Amniotic stem cell (primary cell): ENCODE results near the gene SH3BP1.

ENCODE experiments used
- DNase-seq: peaks from one replicate; lab custom pipeline; 2025; lab: John Stamatoyannopoulos, UW

The SH3BP1 gene

DNA sequence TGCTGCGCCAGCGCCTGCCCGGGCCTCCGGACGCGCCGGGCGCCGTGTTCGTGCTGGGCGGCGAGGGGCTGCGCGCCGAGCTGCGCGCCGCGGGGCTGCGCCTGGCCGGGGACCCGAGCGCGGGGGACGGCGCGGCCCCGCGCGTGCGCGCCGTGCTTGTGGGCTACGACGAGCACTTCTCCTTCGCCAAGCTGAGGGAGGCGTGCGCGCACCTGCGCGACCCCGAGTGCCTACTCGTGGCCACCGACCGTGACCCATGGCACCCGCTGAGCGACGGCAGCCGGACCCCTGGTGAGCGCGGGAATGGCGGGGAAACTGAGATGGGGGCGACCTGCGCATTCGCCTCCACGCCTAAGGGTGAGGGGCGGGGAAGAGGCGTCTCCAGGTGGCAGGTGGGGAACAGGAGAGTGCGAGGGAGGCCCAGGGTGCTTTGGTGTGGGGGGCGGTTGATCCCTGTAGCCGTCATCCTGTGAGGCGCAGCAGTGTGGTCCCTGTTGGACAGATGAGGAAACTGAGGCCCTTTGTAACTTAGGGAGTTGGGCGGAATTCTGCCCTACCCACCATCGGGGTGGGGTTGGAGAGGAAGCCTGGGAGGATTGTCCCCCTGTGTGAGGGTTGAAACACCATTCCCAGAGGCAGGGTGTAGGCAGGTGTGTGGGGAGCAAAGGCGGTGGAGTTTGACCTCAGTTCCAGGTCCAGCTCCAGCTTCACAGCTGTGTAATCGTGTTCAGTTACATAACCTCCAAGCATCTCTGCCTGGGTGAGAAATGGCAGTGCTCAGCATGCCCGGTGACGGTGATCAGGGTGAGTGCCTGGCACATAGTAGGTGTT is 19.8 kb downstream of the SH3BP1 start:
- no peak for DNase-seq

DNA sequence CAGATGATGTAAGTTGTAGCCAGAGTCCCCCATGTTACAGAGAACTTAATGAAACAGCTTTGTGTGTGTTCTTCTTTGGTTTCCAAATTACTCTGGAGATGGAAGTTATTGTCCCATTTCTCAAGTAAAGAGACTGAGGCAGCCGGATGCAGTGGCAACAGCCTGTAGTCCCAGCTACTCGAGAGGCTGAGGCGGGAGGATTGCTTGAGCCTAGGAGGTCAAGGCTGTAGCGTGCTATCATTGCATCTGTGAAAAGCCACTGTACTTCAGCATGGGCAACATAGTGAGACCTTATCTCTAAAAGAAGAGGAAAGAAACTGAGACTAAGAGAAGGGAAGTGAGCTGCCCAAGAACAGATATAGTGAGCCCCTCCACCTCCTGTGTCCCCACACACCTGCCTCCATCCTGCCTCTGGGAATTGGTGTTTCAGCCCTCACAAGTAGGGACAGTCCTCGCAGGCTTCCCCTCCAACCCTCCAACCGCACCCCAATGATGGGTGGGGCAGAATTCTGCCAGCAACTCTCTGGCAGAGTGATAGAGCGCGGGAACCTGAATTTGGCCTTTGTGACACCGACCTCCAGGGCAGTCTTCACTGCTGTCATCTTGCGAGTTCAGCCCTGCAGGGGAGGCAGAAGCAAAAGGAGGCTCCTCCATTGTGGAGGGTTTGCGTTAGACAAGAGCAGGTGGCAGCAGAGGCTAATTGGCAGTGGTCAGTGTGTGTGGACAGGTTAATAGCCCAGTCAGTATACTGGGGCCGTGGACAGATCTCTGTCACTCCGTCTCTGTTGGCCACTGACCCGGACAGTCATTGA is 20.6 kb downstream of the SH3BP1 start:
- no peak for DNase-seq

DNA sequence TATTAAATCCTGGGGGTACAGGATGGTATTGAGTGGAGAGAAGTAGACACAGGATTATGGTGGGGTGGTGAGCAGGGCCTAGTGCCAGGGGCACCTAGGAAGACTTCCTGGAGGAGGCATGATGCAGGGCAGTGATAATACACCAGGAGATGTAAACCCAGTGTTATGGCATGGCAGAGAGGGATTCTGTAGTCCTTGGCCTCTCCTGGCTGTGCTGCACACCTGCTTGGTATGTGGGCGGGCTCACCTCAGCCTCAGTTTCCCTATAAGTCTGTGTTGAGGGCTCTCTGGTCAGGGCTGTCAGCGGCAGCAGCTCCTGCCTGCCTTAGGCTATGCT is 21.2 kb downstream of the SH3BP1 start:
- DNase-seq: no peak

DNA sequence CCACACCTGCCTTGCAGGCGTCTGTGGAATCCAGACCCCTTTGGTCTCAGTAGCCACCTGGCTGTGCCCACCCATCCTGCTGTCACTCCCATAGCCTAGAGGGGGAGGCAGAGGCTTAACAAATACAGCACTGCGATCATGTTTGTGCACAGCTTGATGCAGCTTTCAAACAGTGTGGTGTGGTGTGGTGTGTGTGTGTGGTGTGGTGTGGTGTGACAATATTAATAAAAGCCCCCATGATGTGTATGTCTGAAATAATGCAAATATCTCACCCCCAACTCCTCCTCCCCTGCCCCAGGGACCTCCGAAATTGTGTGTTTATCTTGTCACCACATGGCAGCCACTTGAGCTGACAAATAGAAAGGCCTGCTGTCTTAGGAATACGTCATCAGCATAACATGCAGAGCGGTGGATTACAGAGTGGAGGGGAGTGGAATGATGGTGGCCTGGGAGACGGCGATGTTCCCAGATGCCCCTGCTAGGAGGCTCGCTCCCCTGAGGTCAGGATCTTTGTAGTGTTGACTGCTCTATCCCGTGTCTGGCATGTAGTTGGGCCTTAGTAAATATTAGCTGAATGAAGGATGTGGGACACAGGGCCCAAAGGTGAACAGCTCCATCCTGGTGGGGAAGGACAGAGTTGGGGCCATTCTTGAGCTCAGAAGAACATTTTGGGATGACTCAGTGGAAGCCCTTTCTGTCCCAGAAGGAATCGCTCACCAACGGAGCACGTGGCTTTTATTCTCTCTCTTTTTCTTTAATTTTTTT is 21.9 kb downstream of the SH3BP1 start:
- DNase-seq: peak; percentile 61

DNA sequence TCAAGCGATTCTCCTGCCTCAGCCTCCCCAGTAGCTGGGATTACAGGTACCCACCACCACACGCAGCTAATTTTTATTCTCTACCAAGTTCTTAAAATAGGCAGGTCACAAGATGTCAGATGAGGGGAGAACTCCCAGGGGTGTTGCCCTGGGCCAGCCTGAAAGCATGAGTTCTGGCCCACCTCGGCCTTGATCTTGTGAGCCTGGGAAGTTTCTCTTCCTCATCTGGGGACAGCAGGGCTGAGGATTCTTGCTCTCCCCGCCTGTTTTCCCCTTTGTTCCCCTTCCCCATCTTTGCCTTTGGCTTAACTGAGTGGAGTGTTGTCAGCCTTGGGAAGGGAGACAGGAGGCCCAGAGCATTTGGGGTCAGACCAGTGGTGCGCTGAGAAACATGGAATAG is 22.6 kb downstream of the SH3BP1 start:
- DNase-seq: no peak

DNA sequence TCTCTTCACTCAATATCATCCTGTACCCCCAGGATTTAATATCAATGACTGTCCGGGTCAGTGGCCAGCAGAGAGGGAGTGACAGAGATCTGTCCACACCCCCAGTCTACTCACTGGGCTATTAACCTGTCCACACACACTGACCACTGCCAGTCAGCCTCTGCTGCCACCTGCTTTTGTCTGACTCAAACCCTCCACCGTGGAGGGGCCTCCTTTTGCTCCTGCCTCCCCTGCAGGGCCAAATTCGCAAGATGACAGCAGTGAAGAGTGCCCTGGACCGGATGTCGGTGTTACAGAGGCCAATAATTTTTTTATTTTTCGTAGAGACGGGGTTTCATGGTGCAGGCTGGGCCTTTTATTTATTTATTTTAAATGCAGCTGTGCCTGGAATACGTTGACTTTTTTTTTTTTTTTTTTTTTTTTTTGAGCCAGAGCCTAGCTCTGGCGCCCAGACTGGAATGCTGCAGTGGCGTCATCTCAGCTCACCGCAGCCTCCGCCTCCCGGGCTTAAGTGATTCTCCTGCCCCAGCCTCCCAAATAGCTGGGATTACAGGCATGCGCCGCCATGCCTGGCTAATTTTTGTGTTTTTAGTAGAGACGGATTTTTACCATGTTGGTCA is 24.2 kb downstream of the SH3BP1 start:
- no peak for DNase-seq

DNA sequence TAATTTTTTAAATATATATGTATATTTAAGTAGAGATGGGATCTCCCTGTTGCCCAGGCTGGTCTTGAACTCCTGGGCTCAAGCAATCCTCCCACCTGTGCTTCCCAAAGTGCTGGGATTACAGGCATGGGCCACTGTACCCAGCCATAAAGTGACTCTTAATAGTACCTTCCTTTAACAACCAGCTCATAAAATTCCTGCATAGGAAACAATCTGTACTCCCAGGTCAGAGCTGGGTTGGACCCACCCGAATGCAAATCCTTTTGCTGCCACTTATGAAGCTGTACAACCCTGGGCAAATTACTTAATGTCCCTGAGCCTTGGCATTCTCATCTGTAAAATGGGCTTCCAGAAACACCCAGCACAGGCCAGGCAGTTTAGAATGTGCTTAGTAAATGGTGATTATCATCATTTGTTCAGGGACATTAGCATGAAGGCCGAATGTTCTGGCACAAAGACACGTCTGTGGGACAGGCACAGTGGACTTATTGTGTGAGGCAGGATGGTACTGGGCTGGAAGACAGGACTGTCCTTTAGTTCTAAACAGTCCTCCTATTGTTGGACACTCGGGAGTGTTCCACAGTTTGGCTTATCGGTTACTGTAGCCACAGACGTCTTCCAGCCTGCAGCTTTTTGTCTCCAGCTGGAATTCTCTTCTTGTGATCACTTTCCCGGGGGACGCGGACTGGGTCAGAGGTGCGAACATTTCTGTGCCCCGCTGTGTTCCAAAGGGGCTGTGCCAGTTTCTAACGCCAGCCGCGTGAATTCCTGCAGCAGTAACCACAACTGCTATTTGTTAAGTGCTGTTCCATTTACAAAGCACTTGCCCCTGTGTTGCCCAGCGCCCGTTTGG is 25.0 kb downstream of the SH3BP1 start:
- no peak for DNase-seq

DNA sequence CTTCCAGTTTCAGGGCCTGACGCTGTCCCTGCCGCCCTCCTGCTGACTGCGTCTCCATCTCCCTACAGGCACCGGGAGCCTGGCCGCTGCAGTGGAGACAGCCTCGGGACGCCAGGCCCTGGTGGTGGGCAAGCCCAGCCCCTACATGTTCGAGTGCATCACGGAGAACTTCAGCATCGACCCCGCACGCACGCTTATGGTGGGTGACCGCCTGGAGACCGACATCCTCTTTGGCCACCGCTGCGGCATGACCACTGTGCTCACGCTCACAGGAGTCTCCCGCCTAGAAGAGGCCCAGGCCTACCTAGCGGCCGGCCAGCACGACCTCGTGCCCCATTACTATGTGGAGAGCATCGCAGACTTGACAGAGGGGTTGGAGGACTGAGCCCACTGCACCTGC is 26.0 kb downstream of the SH3BP1 start:
- DNase-seq: no peak

DNA sequence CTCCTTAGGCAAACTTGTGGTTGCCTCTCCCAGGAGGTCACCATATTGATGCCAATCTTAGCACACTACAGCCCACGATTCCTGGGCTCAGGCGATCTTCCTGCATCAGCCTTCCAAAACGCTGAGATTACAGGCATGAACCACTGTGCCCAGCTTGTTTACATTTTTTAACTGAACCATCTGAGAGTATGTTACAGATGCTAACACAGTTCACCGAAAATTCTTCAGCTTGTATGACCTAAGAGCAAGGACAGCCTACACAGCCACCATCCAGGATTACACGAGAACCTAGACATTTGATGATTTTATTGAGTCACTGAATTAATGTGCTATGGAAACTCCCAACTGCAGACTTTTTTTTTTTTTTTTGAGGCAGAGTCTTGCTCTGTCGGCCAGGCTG is 30.1 kb downstream of the SH3BP1 start:
- DNase-seq: peak; percentile 51

DNA sequence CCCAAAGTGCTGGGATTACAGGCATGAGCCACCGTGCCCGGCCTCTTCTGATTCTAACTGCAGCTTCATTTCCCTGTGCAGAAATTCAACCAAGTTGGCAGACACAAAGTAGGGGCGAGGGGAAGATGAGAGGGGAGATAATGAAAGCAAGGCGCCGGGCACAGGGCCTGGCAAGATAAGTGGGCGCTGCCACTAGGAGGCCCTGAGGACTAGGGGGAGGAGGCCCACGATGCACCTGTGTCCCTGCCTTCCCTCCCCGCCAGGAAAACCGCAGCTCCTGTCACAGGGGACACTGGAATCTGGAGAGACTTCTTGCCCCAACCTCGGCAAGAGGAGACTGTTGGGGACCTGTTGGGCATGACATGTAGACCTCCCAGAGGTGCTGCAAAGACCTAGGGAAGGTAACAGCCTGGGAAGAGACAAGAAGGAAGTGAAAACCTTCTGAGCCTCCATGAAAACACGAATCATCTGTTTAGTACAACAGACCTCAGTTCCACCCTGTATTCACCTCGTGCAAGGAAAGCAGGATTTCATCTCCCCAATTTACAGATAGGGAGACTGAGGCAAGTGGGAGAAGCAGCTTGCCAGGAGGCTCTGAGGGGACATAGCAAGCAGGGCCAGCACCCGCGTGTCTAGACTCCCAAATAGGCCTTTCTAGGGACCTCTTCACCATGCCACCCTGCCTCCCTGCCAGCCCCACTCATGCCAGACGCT is 32.9 kb downstream of the SH3BP1 start:
- no peak for DNase-seq

DNA sequence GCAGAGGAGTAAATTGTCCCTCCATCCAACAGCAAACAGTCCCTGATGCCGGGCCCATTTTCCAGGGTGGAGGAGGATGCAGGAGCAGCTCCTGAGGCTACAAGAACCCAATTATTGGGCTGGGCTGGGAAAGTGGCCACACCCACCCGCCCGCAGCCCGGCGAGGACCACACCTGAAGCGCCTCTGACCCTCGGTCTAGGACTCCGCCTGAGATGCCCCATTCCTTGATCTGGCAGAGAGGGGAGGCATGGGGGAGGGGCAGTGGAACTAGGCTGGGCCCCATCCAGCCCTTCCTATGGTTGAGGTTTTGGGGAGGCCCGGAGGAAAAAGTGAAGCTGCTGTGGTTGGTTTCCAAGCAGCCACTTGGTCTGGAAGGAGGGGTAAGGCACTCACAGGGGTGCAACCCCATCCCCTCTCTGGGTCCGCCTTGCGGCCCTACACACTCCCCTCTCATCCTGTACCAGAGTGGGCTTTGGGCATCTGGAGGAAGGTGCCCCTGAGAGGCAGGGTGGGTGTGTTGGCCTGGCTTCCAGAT is 33.5 kb downstream of the SH3BP1 start:
- no peak for DNase-seq

DNA sequence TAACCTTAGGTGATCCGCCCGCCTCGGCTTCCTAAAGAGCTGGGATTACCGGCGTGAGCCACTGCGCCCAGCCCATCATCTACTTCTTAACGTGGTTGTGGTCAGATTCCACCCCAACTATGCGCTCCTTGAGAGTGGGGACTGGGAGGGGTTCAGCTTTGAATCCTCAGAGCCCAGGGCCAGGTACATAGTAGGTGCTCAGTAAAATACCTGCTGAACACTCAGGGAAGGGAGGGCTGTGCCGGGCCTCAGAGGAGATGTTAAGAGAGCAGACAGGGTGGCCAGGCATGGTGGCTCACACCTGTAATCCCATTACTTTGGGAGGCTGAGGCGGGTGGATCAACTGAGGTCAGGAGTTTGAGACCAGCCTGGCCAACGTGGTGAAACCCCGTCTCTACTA is 34.8 kb downstream of the SH3BP1 start:
- DNase-seq: no peak

DNA sequence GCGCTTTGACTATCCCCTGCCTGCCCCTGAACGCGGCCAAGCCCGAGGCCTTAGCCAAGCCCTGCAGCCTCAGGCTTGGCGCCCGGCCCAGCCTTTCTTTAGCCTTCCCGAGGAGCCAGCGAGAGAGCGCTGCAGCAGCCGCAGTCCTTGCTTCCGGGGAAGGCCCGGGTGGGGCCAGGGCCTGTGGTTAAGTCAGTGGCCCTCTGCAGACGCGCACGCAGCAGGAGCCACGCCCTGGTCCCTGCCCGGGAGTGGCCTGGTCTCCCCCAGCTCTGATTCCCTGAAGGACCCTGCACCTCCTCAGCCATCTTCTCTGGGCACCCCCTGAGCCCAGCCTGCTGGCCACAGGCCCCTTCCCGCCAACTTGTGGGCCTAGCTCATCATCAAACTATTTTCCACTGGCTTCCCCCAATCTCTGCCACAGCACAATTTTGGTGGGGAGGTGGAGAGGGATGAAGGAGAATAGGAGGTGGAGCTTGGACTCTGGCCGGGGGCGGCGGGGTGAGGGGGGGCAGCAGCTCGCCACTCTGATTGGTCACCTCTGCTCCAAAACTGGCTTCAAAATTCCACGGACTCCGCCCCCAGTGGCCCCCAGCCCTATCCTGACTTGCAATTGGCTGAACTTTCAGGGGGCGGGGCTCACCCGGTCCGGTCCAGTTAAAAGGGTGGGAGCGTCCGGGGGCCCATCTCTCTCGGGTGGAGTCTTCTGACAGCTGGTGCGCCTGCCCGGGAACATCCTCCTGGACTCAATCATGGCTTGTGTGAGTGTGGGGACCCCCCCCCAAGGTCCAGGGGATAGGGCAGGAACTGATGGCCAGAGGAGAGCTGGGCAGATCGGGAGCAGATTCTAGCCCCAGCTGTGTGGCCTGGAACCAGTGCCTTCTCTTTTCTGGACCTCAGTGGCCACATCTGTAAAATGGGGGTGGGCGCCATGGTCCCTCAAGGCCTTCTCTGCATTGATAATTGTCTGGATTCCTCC is 35.8 kb downstream of the SH3BP1 start, which contains the start of gene LGALS1:
LGALS1 (plus strand) TSS at position 686 of the 979 bp plus-strand sequence; CDS start at position 753, 67 bp downstream.
- DNase-seq: peak; percentile 96

DNA sequence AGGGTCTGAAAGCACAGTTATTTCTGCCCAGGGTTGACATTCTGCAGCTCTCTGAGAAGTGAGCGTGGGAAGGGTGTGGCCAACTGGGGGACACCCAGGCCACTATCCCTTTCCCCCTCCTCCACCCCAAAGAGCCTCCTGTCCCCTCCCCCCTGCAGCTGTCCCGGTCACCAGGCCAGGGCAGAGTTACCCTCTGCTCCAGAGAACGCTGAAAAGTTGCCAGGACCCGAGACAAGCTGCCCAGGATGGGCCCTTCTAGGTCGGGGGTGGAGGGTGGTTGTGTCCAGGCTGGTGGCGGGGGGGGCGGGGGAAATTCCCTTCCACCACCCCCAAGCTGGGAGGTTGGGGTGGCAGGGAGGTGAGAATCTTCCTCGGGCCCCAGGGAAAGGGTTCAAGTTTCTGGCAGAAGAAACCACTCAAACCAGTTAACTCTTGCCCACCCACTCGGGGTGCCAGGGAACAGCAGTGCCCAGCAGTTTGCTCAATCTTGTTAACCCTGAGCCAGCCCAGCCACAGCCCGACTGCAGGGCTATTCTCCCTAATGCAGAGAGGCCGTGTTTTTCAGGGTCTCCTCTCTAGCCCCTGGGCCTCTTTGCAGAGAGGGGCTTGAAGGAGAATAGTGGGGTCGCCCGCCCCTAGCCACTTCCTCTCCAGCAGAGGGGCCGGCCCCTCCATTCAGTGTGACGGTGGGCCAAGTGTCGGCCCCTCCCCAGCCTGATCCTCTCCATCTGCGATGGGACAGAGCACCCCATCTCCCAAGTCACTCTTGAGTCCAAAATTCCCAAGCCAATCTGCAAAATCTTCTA is 36.7 kb downstream of the SH3BP1 start:
- DNase-seq: no peak

DNA sequence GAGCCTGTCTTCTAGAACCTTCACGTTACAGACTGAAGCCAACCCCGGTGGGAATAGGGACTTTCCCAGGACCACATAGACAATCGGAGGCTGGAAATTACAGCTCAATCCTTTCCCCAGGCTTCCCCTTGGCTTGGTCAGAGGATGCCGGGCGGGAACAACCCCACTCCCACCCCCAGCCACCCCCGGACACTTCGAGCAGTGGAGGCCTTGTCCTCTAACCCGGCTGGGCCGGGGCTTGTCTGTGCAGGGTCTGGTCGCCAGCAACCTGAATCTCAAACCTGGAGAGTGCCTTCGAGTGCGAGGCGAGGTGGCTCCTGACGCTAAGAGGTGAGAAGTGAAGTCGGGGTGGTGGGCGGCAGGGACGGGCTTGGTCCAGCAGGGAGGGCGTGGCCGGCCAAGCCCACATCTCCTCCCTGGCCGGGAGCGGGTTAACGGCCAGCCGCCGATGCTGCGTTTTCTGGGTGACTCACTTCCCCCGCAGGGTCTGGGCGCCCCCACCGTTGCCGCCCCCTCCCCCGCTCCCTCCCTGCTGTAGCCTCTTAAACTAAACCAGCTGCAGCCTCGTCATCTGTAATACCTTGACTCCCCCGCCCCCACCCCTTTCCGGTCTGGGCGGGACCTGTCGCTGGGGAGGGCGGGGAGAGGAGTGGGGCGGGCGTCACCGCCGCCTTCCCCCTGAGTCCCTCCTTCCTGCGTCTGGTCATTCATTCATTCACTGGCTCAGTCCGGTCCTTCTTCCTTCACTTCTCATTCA is 37.4 kb downstream of the SH3BP1 start:
- peak; percentile 96 for DNase-seq

DNA sequence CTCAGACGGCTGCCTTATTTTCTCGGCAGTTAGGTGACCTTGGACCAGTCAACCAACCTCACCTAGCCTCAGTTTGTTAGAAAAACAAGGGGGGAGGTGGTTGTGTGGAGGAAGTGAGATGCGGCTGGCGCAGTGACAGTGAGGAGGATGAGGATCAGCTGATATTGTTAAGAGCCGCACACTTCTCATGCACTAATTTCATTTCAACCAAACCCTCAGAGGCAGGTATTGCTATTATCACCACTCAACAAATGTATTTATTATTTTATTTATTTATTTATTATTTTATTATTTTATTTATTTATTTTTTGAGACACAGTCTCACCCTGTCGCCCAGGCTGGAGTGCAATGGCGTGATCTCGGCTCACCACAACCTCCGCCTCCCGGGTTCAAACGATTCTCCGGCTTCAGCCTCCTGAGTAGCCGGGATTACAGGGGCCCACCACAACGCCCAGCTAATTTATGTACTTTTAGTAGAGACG is 38.1 kb downstream of the SH3BP1 start:
- no peak for DNase-seq

DNA sequence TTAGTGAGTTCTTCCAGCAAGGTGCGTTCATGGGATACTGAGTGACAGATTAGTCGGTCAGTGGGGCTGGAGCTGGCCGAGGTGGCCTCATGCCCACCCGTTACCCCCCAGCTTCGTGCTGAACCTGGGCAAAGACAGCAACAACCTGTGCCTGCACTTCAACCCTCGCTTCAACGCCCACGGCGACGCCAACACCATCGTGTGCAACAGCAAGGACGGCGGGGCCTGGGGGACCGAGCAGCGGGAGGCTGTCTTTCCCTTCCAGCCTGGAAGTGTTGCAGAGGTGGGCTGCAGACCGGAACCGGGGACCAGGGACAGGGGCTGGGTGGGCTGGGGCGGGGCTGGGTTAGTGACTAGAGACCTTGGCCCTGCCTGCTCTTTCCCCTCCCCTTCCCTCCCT is 38.9 kb downstream of the SH3BP1 start:
- DNase-seq: no peak
